Measurements from ENCODE around the gene TYMS. TPM values are rescaled to one million over a fixed set of nuclear protein-coding genes. Genes with fewer than 3 reads are reported as not detected.

The TYMS gene
- total and polyA plus RNA-seq, 2 experiments from 2014 or later: 16.8 to 72.8 TPM

DNA sequence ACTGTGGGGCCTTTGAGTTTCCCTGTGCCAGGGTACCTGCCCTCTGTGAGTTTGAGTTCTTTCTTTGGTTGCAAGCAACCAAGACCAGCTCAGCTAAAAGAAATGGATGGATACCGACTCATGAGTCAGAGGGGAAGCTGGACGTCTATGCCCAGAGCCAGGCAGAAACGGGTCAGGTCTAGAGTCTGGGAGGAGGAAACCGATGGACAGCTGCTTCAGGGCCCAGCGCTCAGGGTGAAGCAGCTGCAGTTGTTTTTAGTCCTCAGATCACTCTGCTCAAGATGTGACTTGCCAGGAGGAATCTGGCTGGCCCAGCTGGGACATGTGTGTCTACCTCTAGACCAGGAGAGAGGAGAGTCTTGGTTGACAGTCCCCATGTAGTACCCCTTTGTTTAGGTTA is 10.1 kb upstream of the TYMS start:
- H2AFZ ChIP-seq: no peak overlapping the region

DNA sequence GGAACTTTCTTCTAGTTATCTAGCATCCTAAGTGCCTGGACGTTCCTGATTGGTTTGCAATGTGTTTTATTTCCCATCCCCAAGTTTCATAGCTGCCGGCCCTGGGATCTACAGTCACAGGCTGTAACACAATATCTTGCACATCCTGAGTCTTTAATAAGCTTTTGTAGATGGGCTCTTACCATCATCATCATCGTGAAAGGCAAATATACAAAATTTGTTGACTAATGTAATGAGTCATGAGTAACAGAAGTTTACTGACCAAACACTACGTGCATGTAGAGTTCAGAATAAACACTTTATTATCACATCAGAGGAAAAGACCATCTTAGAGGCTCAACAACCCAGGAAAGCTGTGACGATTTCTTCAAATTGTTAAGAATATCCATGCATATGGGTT is 8.1 kb upstream of the TYMS start:
- Histone ChIP-seq H3K4me2 (ENCODE audit: unreplicated experiment) (no peak overlapping the region), H2AFZ (no peak overlapping the region), H3K36me3 (ENCODE audit: low read depth) (no peaks in the 10 kb centered on the region), H4K20me1 (ENCODE audit: insufficient read depth) (no peaks in the 10 kb centered on the region), H3K9me3 (ENCODE audit: low read depth) (no peaks in the 10 kb centered on the region), H3K4me1 (ENCODE audit: insufficient read depth) (no peaks in the 10 kb centered on the region), H3K27ac (no peak overlapping the region), H3K9ac (no peak overlapping the region), H3K4me3 (no peak overlapping the region), H3F3A (ENCODE audit: insufficient read depth) (no peaks in the 10 kb centered on the region), H3K79me2 (ENCODE audit: insufficient read depth) (no peaks in the 10 kb centered on the region), H3K27me3 (replicated peaks; ENCODE audit: insufficient read depth) (no peaks in the 10 kb centered on the region), H3K9me2 (ENCODE audit: insufficient read depth) (no peaks in the 10 kb centered on the region)
- TF ChIP-seq EZH2phosphoT487 (IDR thresholded peaks at IDR 0.05; ENCODE audit: insufficient read depth, low read depth) (no peak), EZH2 (IDR thresholded peaks at IDR 0.05; ENCODE audit: insufficient read depth, poor library complexity, severe bottlenecking) (no peak)
- WGBS, 2 experiments (ENCODE audit: low coverage in 1 of 2, low lambda C conversion rate in 2 of 2, missing lambda C conversion rate in 2 of 2): 73 to 83% methylated on average over 5 of the region's 5 CpGs
- no peak for DNase-seq
- in situ Hi-C loops (cut with MboI): no loop called here

More for the DNA sequence above, 10.1 kb upstream of the TYMS start:
- H3K4me2 ChIP-seq (ENCODE audit: unreplicated experiment): no peak overlapping the region
- H3K79me2 ChIP-seq (ENCODE audit: insufficient read depth): no peaks in the 10 kb centered on the region
- in situ Hi-C loops (cut with MboI): no loop called here
- H3K9me2 ChIP-seq (ENCODE audit: insufficient read depth): no peaks in the 10 kb centered on the region
- 66 to 75% methylated on average over 5 of the region's 5 CpGs for WGBS, 2 experiments (ENCODE audit: low coverage in 1 of 2, low lambda C conversion rate in 2 of 2, missing lambda C conversion rate in 2 of 2)
- no peaks in the 10 kb centered on the region for H3K36me3 ChIP-seq (ENCODE audit: low read depth)
- H3K4me1 ChIP-seq (ENCODE audit: insufficient read depth): no peaks in the 10 kb centered on the region
- H3F3A ChIP-seq (ENCODE audit: insufficient read depth): no peaks in the 10 kb centered on the region
- H3K27me3 ChIP-seq (replicated peaks; ENCODE audit: insufficient read depth): no peaks in the 10 kb centered on the region
- no peaks in the 10 kb centered on the region for H4K20me1 ChIP-seq (ENCODE audit: insufficient read depth)
- no peak for DNase-seq
- TF ChIP-seq EZH2 (IDR thresholded peaks at IDR 0.05; ENCODE audit: insufficient read depth, poor library complexity, severe bottlenecking) (no peak), EZH2phosphoT487 (IDR thresholded peaks at IDR 0.05; ENCODE audit: insufficient read depth, low read depth) (no peak)
- H3K9me3 ChIP-seq (ENCODE audit: low read depth): no peaks in the 10 kb centered on the region
- no peak overlapping the region for H3K27ac ChIP-seq
- no peak overlapping the region for H3K4me3 ChIP-seq
- H3K9ac ChIP-seq: no peak overlapping the region

DNA sequence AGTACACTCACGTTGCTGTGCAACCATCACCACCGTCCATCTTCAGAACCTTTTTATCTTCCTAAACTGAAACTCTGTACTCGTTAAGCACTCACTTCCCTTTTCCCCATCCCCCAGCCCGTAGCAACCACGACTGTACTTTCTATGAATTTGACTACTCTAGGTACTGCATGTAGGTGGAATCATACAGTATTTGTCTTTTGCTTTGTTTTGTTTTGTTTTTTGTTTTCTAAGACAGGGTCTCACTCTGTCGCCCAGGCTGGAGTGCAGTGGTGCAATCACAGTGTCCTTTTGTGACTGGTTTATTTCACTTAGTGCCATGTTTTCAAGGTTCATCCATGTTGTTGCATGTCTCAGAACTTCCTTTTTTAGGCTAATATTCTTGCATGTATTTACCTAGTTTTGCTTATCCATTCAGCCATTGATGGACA is 7.0 kb upstream of the TYMS start:
- Histone ChIP-seq H4K20me1 (ENCODE audit: insufficient read depth) (no peaks in the 10 kb centered on the region), H3K9ac (no peak overlapping the region), H3K79me2 (ENCODE audit: insufficient read depth) (no peaks in the 10 kb centered on the region), H3K4me2 (ENCODE audit: unreplicated experiment) (no peak overlapping the region), H3K9me2 (ENCODE audit: insufficient read depth) (no peaks in the 10 kb centered on the region), H3K9me3 (ENCODE audit: low read depth) (no peaks in the 10 kb centered on the region), H2AFZ (peak overlapping the region; percentile 51), H3F3A (ENCODE audit: insufficient read depth) (no peaks in the 10 kb centered on the region), H3K27ac (no peak overlapping the region), H3K4me1 (ENCODE audit: insufficient read depth) (no peaks in the 10 kb centered on the region), H3K27me3 (replicated peaks; ENCODE audit: insufficient read depth) (no peaks in the 10 kb centered on the region), H3K4me3 (no peak overlapping the region), H3K36me3 (ENCODE audit: low read depth) (no peaks in the 10 kb centered on the region)
- 31 to 33% methylated on average over 6 of the region's 6 CpGs for WGBS, 2 experiments (ENCODE audit: low coverage in 1 of 2, low lambda C conversion rate in 2 of 2, missing lambda C conversion rate in 2 of 2)
- TF ChIP-seq EZH2 (IDR thresholded peaks at IDR 0.05; ENCODE audit: insufficient read depth, poor library complexity, severe bottlenecking) (no peak), EZH2phosphoT487 (IDR thresholded peaks at IDR 0.05; ENCODE audit: insufficient read depth, low read depth) (no peak)
- in situ Hi-C loops (cut with MboI): no loop called here
- no peak for DNase-seq

GRCh38 chr18:652131-652530 is 5.3 kb upstream of the TYMS start:
- Histone ChIP-seq H3K9me3 (ENCODE audit: low read depth) (no peaks in the 10 kb centered on the region), H3K79me2 (ENCODE audit: insufficient read depth) (peaks cover 4% of the 10 kb centered on the region; the same call in 1 of the 2 replicates), H2AFZ (no peak overlapping the region), H3K36me3 (ENCODE audit: low read depth) (no peaks in the 10 kb centered on the region), H3K9me2 (ENCODE audit: insufficient read depth) (no peaks in the 10 kb centered on the region), H3K4me2 (ENCODE audit: unreplicated experiment) (no peak overlapping the region), H3F3A (ENCODE audit: insufficient read depth) (no peaks in the 10 kb centered on the region), H3K4me1 (ENCODE audit: insufficient read depth) (no peaks in the 10 kb centered on the region), H4K20me1 (ENCODE audit: insufficient read depth) (no peaks in the 10 kb centered on the region), H3K27me3 (replicated peaks; ENCODE audit: insufficient read depth) (no peaks in the 10 kb centered on the region), H3K4me3 (no peak overlapping the region), H3K27ac (no peak overlapping the region), H3K9ac (no peak overlapping the region)
- in situ Hi-C loops (cut with MboI): no loop called here
- TF ChIP-seq EZH2 (IDR thresholded peaks at IDR 0.05; ENCODE audit: insufficient read depth, poor library complexity, severe bottlenecking) (no peak), EZH2phosphoT487 (IDR thresholded peaks at IDR 0.05; ENCODE audit: insufficient read depth, low read depth) (no peak)
- WGBS, 2 experiments (ENCODE audit: low coverage in 1 of 2, low lambda C conversion rate in 2 of 2, missing lambda C conversion rate in 2 of 2): 79 to 82% methylated on average over 4 of the region's 4 CpGs
- DNase-seq: no peak

GRCh38 chr18:653512-653911 is 3.9 kb upstream of the TYMS start:
- H3K9me2 ChIP-seq (ENCODE audit: insufficient read depth): no peaks in the 10 kb centered on the region
- no peak overlapping the region for H3K4me3 ChIP-seq
- TF ChIP-seq EZH2phosphoT487 (IDR thresholded peaks at IDR 0.05; ENCODE audit: insufficient read depth, low read depth) (no peak), EZH2 (IDR thresholded peaks at IDR 0.05; ENCODE audit: insufficient read depth, poor library complexity, severe bottlenecking) (no peak)
- 95 to 98% methylated on average over 2 of the region's 2 CpGs for WGBS, 2 experiments (ENCODE audit: low coverage in 1 of 2, low lambda C conversion rate in 2 of 2, missing lambda C conversion rate in 2 of 2)
- no peaks in the 10 kb centered on the region for H3F3A ChIP-seq (ENCODE audit: insufficient read depth)
- no peak overlapping the region for H2AFZ ChIP-seq
- H3K4me2 ChIP-seq (ENCODE audit: unreplicated experiment): no peak overlapping the region
- DNase-seq: no peak
- in situ Hi-C loops (cut with MboI): no loop called here
- no peak overlapping the region for H3K27ac ChIP-seq
- no peaks in the 10 kb centered on the region for H3K4me1 ChIP-seq (ENCODE audit: insufficient read depth)
- peaks cover 4% of the 10 kb centered on the region for H3K79me2 ChIP-seq (ENCODE audit: insufficient read depth)
- H4K20me1 ChIP-seq (ENCODE audit: insufficient read depth): no peaks in the 10 kb centered on the region
- no peaks in the 10 kb centered on the region for H3K36me3 ChIP-seq (ENCODE audit: low read depth)
- H3K27me3 ChIP-seq (replicated peaks; ENCODE audit: insufficient read depth): no peaks in the 10 kb centered on the region
- no peak overlapping the region for H3K9ac ChIP-seq
- no peaks in the 10 kb centered on the region for H3K9me3 ChIP-seq (ENCODE audit: low read depth)

Data from GM23248 (cell line).